HS-5 (cell line): ENCODE data around the gene GAS6.
"Not testable (repeated sequence)": the region's sequence is repeated elsewhere in the genome, so short reads cannot be mapped to it uniquely, and the experiment has no call there.

Experiments used
- DNase-seq: peaks from one replicate; pipeline ENCODE4 v3.0.0-alpha.2; 2012; ENCODE audit warnings: low read depth

Gene GAS6

GRCh38 chr13:113863524-113864272, at the start of gene GAS6:
Gene GAS6 (minus strand): TSS chr13:113864076. CDS start chr13:113863920, 156 bp downstream.
- DNase-seq: no peak

- DNase-seq: not testable (repeated sequence)
Measured at GRCh38 chr13:113913408-113913807, 49.5 kb upstream of the GAS6 start.

GRCh38 chr13:113912596-113912995, 48.7 kb upstream of the GAS6 start:
- no peak for DNase-seq

GRCh38 chr13:113907635-113908617, 44.0 kb upstream of the GAS6 start:
- DNase-seq: peak; percentile 82

GRCh38 chr13:113906571-113906970, 42.7 kb upstream of the GAS6 start:
- DNase-seq: no peak

- no peak for DNase-seq
Measured at GRCh38 chr13:113905942-113906341, 42.1 kb upstream of the GAS6 start.

GRCh38 chr13:113905018-113905417, 41.1 kb upstream of the GAS6 start:
- no peak for DNase-seq

- no peak for DNase-seq
Measured at GRCh38 chr13:113904411-113904810, 40.5 kb upstream of the GAS6 start.

- DNase-seq: no peak
Measured at GRCh38 chr13:113903912-113904311, 40.0 kb upstream of the GAS6 start.

- no peak for DNase-seq
Measured at GRCh38 chr13:113902986-113903775, 39.3 kb upstream of the GAS6 start.

- no peak for DNase-seq
Measured at GRCh38 chr13:113902481-113902880, 38.6 kb upstream of the GAS6 start.

GRCh38 chr13:113901642-113902041, 37.8 kb upstream of the GAS6 start:
- DNase-seq: no peak

GRCh38 chr13:113901231-113901630, 37.4 kb upstream of the GAS6 start:
- DNase-seq: no peak

GRCh38 chr13:113900646-113901045, 36.8 kb upstream of the GAS6 start:
- no peak for DNase-seq

GRCh38 chr13:113898391-113898790, 34.5 kb upstream of the GAS6 start:
- DNase-seq: no peak

GRCh38 chr13:113897966-113898365, 34.1 kb upstream of the GAS6 start:
- no peak for DNase-seq

- DNase-seq: peak; percentile 89
Measured at GRCh38 chr13:113897161-113897560, 33.3 kb upstream of the GAS6 start.

- DNase-seq: no peak
Measured at GRCh38 chr13:113895436-113895835, 31.6 kb upstream of the GAS6 start.

GRCh38 chr13:113890774-113891480, 27.1 kb upstream of the GAS6 start:
- no peak for DNase-seq

- DNase-seq: no peak
Measured at GRCh38 chr13:113889467-113889866, 25.6 kb upstream of the GAS6 start.

GRCh38 chr13:113888701-113889330, 24.9 kb upstream of the GAS6 start:
- DNase-seq: no peak
